PC-3 (cell line): ENCODE measurements around the gene UBQLN4. TPM values are rescaled to one million over a fixed set of nuclear protein-coding genes. Genes with fewer than 3 reads are reported as not detected.

Experiments
- ATAC-seq: fragments of 200-7000 bp; cut with Tn5 transposase; 2 replicates; pipeline ENCODE4 v1.9.1; 2020; ENCODE audit warnings: mild to moderate bottlenecking, moderate library complexity
- BruUV-seq: library from RNA; stranded (reverse); fragments of 400-500 nt; replicated peaks from 2 replicates; lab custom pipeline; 2021; lab: Mats Ljungman, UMichigan
- CTCF ChIA-PET: fragments of 300-600 bp; sonication (Branson Sonifier 250); formaldehyde crosslinking; loops from one replicate; lab custom pipeline; 2022; ENCODE audit warnings: antibody characterized with exemption; lab: Charles Lee
- POLR2A ChIA-PET: fragments of 300-600 bp; sonication (Branson Sonifier 250); formaldehyde crosslinking; loops from one replicate; lab custom pipeline; 2022; ENCODE audit warnings: antibody characterized with exemption; ENCODE audit not compliant: unreplicated experiment; lab: Charles Lee
- DNase-seq: peaks from one replicate; pipeline ENCODE4 v3.0.0-alpha.2; 2015
- H2AFZ ChIP-seq: fragments of 300-600 bp; sonication (generic); 2 replicates; pipeline ENCODE4 v1.6.0; 2016; ENCODE audit warnings: antibody characterized with exemption, low read length
- H3F3A ChIP-seq: fragments of 300-600 bp; sonication (generic); one replicate; pipeline ENCODE4 v1.6.0; 2017; ENCODE audit warnings: antibody characterized with exemption, low read length, control low read depth, mild to moderate bottlenecking; ENCODE audit not compliant: unreplicated experiment
- H3K27ac ChIP-seq: fragments of 300-600 bp; sonication (generic); 2 replicates; pipeline ENCODE4 v1.5.1; 2016; ENCODE audit warnings: mild to moderate bottlenecking, low read length
- H3K27me3 ChIP-seq: fragments of 300-600 bp; sonication (generic); 2 replicates; pipeline ENCODE4 v1.6.1; 2016; ENCODE audit warnings: low read length, mixed read lengths
- H3K36me3 ChIP-seq: fragments of 300-600 bp; sonication (generic); 2 replicates; pipeline ENCODE4 v1.6.1; 2016; ENCODE audit warnings: low read depth, mixed run types, low read length, mixed read lengths
- H3K4me1 ChIP-seq: fragments of 300-600 bp; sonication (generic); 2 replicates; pipeline ENCODE4 v1.5.1; 2016; ENCODE audit warnings: low read length; ENCODE audit not compliant: insufficient read depth
- H3K4me2 ChIP-seq: fragments of 300-600 bp; sonication (generic); 2 replicates; pipeline ENCODE4 v1.6.0; 2016; ENCODE audit warnings: low read length
- H3K4me3 ChIP-seq: fragments of 300-600 bp; sonication (generic); 2 replicates; pipeline ENCODE4 v1.5.1; 2016; ENCODE audit warnings: mild to moderate bottlenecking, low read length, mixed read lengths
- H3K79me2 ChIP-seq: fragments of 300-600 bp; sonication (generic); 2 replicates; pipeline ENCODE4 v1.6.1; 2017; ENCODE audit warnings: low read length, mixed read lengths
- H3K9ac ChIP-seq: fragments of 300-600 bp; sonication (generic); 2 replicates; pipeline ENCODE4 v1.6.0; 2016; ENCODE audit warnings: mild to moderate bottlenecking, low read length
- H3K9me2 ChIP-seq: fragments of 300-600 bp; sonication (generic); replicated peaks from 2 replicates; pipeline ENCODE4 v1.6.1; 2016; ENCODE audit warnings: mixed run types, low read length, mixed read lengths
- H3K9me3 ChIP-seq: fragments of 300-600 bp; sonication (generic); 2 replicates; pipeline ENCODE4 v1.6.1; 2016; ENCODE audit warnings: low read length, mixed read lengths
- H4K20me1 ChIP-seq: fragments of 300-600 bp; sonication (generic); 2 replicates; pipeline ENCODE4 v1.6.1; 2016; ENCODE audit warnings: low read length, mixed read lengths
- CTCF ChIP-seq: fragments of 300-600 bp; sonication (generic); conservative IDR thresholded peaks from 2 replicates; pipeline ENCODE4 v1.5.1; 2017; ENCODE audit warnings: antibody characterized with exemption, low read depth, mild to moderate bottlenecking, low read length
- EZH2 ChIP-seq: fragments of 300-600 bp; sonication (generic); IDR thresholded peaks from one replicate; pipeline ENCODE4 v1.6.1; 2017; ENCODE audit warnings: antibody characterized with exemption, mild to moderate bottlenecking, low read length; ENCODE audit not compliant: unreplicated experiment
- EZH2phosphoT487 ChIP-seq: fragments of 300-600 bp; sonication (generic); IDR thresholded peaks from 2 replicates; pipeline ENCODE4 v1.6.1; 2018; ENCODE audit warnings: mild to moderate bottlenecking, antibody characterized with exemption, low read length, borderline replicate concordance
- intact Hi-C: fragments of 100-400 bp; cut with micrococcal nuclease; formaldehyde crosslinking; loops from 2 replicates; pipeline ENCODE4 v1.9.0; 2023
- total RNA-seq: library from RNA; depleted of rRNA; stranded (reverse); fragments of >200 nt; gene quantifications from 2 replicates; pipeline ENCODE4 v1.2.3, GENCODE V29; 2014

The UBQLN4 gene
- total RNA-seq, 1 experiment from 2014 or later = 45.4 TPM

DNA sequence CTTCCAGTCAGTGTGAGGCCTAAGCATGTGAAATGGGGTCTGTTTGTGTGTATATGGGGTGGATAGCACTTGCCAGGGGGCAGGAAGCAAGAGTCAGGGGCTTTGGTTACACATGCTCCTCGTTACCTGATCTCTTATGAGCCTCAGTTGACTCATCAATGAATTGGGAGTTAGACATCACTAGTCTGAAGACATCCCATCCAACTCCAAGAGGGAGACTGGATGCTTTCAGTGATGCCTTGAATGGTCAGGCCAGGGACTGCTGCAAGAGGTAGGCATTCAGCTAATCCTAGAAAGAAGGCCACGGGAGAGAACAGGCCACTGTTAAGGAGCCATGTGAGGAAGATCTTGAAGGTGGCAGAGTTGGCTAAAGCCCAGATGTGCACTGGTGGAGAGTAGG, 13.7 kb upstream of the UBQLN4 start:
- peak; percentile 51 for DNase-seq
- ChIA-PET POLR2A (no interaction called here), CTCF (no interaction called here)
- intact Hi-C loops = loop anchor here (5.0 kb wide), 1 partner anchor 65 kb away; no protein-coding TSS in a partner anchor
- Histone ChIP-seq H3K27ac (no peak overlapping the region), H3K79me2 (peaks cover 4% of the 10 kb centered on the region), H3K4me1 (peaks cover 1% of the 10 kb centered on the region; the same call in 1 of the 2 replicates), H3K36me3 (no peaks in the 10 kb centered on the region), H2AFZ (no peak overlapping the region), H3K9me2 (no peaks in the 10 kb centered on the region), H3K4me3 (no peak overlapping the region), H3F3A (no peaks in the 10 kb centered on the region), H3K9ac (no peak overlapping the region), H3K4me2 (no peak overlapping the region), H3K9me3 (no peaks in the 10 kb centered on the region), H4K20me1 (no peaks in the 10 kb centered on the region), H3K27me3 (no peaks in the 10 kb centered on the region)
- BruUV-seq = no TSS peak
- TF ChIP-seq EZH2phosphoT487 (no peak), EZH2 (no peak), CTCF (no peak)
- ATAC-seq = no peak

DNA sequence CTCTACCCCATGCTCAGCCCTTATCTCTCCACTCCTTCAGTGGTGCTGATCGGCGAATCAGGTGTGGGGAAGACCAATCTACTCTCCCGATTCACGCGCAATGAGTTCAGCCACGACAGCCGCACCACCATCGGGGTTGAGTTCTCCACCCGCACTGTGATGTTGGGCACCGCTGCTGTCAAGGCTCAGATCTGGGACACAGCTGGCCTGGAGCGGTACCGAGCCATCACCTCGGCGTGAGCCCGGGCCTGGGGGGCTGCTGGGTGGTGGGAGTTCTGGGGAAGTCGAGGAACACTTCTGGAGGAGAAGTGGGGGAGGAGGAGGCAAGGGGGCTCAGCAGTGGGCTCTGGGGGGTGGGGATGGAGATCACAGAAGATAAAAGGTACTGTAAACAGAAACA, 12.3 kb upstream of the UBQLN4 start:
- DNase-seq (no peak), ATAC-seq (no peak)
- H4K20me1 ChIP-seq = no peaks in the 10 kb centered on the region
- intact Hi-C loops = loop anchor here (1.0 to 5.0 kb wide), 2 partner anchors 64 to 128 kb away; no protein-coding TSS in a partner anchor
- no peak overlapping the region for H2AFZ ChIP-seq
- no peaks in the 10 kb centered on the region for H3F3A ChIP-seq
- no peaks in the 10 kb centered on the region for H3K9me3 ChIP-seq
- no peak overlapping the region for H3K4me3 ChIP-seq
- ChIA-PET CTCF (interaction anchor here (0.5 to 1.3 kb wide), 6 partner anchors 25 to 1329 kb away, joined by 3 to 14 read pairs (median 6); no protein-coding TSS in a partner anchor), POLR2A (no interaction called here)
- no peak overlapping the region for H3K27ac ChIP-seq
- H3K36me3 ChIP-seq = no peaks in the 10 kb centered on the region
- no TSS peak for BruUV-seq
- no peaks in the 10 kb centered on the region for H3K27me3 ChIP-seq
- H3K79me2 ChIP-seq = peaks cover 5% of the 10 kb centered on the region
- TF ChIP-seq EZH2 (no peak), EZH2phosphoT487 (no peak), CTCF (no peak)
- H3K9ac ChIP-seq = no peak overlapping the region
- no peak overlapping the region for H3K4me2 ChIP-seq
- H3K9me2 ChIP-seq = no peaks in the 10 kb centered on the region
- peaks cover 7% of the 10 kb centered on the region; the same call in 1 of the 2 replicates for H3K4me1 ChIP-seq

- Histone ChIP-seq H3F3A (no peaks in the 10 kb centered on the region), H3K9me3 (no peaks in the 10 kb centered on the region), H3K4me2 (no peak overlapping the region), H3K27me3 (no peaks in the 10 kb centered on the region), H3K27ac (no peak overlapping the region), H3K79me2 (peaks cover 5% of the 10 kb centered on the region), H3K9ac (no peak overlapping the region), H3K4me1 (peaks cover 10% of the 10 kb centered on the region; the same call in 1 of the 2 replicates), H3K36me3 (no peaks in the 10 kb centered on the region), H2AFZ (no peak overlapping the region), H3K4me3 (no peak overlapping the region), H4K20me1 (no peaks in the 10 kb centered on the region), H3K9me2 (no peaks in the 10 kb centered on the region)
- intact Hi-C loops = loop anchor here (5.0 kb wide), 1 partner anchor 63 kb away; no protein-coding TSS in a partner anchor
- BruUV-seq = no TSS peak
- TF ChIP-seq EZH2 (no peak), EZH2phosphoT487 (no peak), CTCF (no peak)
- DNase-seq (no peak), ATAC-seq (no peak)
- POLR2A ChIA-PET = no interaction called here
- CTCF ChIA-PET = interaction anchor here (0.5 kb wide), 1 partner anchor 1328 kb away, joined by 5 read pairs; no protein-coding TSS in a partner anchor
These were observed 11.6 kb upstream of the UBQLN4 start for GRCh38 chr1:156065212-156065611.
